Right ventricle myocardium inferior (tissue), 1 donor: ENCODE results near the gene TRAPPC11. TPM values are rescaled to one million over a fixed set of nuclear protein-coding genes. Genes with fewer than 3 reads are reported as not detected.
"Not testable (repeated sequence)": the region's sequence is repeated elsewhere in the genome, so short reads cannot be mapped to it uniquely, and the experiment has no call there.

Source experiments
- ATAC-seq: fragments of 200-7000 bp; cut with Tn5 transposase; one replicate; pipeline ENCODE4 v1.9.1; 2020; ENCODE audit warnings: mild to moderate bottlenecking, moderate library complexity
- DNase-seq: peaks from one replicate; pipeline ENCODE4 v3.0.0; 2021; ENCODE audit errors: missing footprints
- intact Hi-C: fragments of 100-400 bp; cut with DNase I; formaldehyde crosslinking; loops from one replicate; pipeline ENCODE4 v1.11.0; 2022
- total RNA-seq: library from RNA; stranded (reverse); fragmentation: NEBNext Ultra II Directional; extraction: Animal tissue kit (Norgen Biotek cat#: 25700); gene quantifications from one replicate; pipeline ENCODE4 v1.2.1, GENCODE V29; 2021
- donor health status: DM: no; HTN: yes; CAD: no; lungs with severe emphysema.

The TRAPPC11 gene
- total RNA-seq, 1 donor from 2014 or later: 17.8 TPM

- DNase-seq: no peak
- intact Hi-C loops: no loop called here
- ATAC-seq: no peak
Observed at GRCh38 chr4:183700407-183700806, 41.3 kb downstream of the TRAPPC11 start.

- intact Hi-C loops: no loop called here
- ATAC-seq: no peak
Observed at GRCh38 chr4:183702492-183702891, 43.4 kb downstream of the TRAPPC11 start.

GRCh38 chr4:183714626-183715025, 55.5 kb downstream of the TRAPPC11 start:
- ATAC-seq (no peak), DNase-seq (no peak)
- intact Hi-C loops: no loop called here

More at GRCh38 chr4:183702492-183702891, 43.4 kb downstream of the TRAPPC11 start:
- no peak for DNase-seq

- intact Hi-C loops: no loop called here
- ATAC-seq (no peak), DNase-seq (no peak)
Observed at GRCh38 chr4:183716302-183716701, 57.2 kb downstream of the TRAPPC11 start.

- intact Hi-C loops: no loop called here
- ATAC-seq: no peak
- DNase-seq: no peak
Observed at GRCh38 chr4:183718876-183719275, 59.8 kb downstream of the TRAPPC11 start.

- intact Hi-C loops: loop anchor here (5.0 to 10.0 kb wide), 3 partner anchors 111 to 443 kb away; partner anchors contain the start of gene ING2
- ATAC-seq (peak; percentile 83), DNase-seq (peak; percentile 83)
Observed at GRCh38 chr4:183721207-183722081, 62.4 kb downstream of the TRAPPC11 start.

- ATAC-seq (peak; percentile 71), DNase-seq (peak; percentile 76)
- intact Hi-C loops: loop anchor here (5.0 to 10.0 kb wide), 3 partner anchors 109 to 442 kb away; partner anchors contain the start of gene ING2
Observed at GRCh38 chr4:183722731-183723560, 63.9 kb downstream of the TRAPPC11 start.

- no peak for ATAC-seq
- intact Hi-C loops: loop anchor here (5.0 to 10.0 kb wide), 3 partner anchors 109 to 441 kb away; partner anchors contain the start of gene ING2
- DNase-seq: no peak
Observed at GRCh38 chr4:183723561-183724228, 64.6 kb downstream of the TRAPPC11 start.

GRCh38 chr4:183725585-183725984, 66.5 kb downstream of the TRAPPC11 start:
- not testable (repeated sequence) for DNase-seq, ATAC-seq
- intact Hi-C loops: loop anchor here (10.0 kb wide), 1 partner anchor 439 kb away; no protein-coding TSS in a partner anchor

GRCh38 chr4:183727482-183727881, 68.4 kb downstream of the TRAPPC11 start:
- ATAC-seq (no peak), DNase-seq (no peak)
- intact Hi-C loops: loop anchor here (10.0 kb wide), 1 partner anchor 437 kb away; no protein-coding TSS in a partner anchor

GRCh38 chr4:183728223-183729068, 69.4 kb downstream of the TRAPPC11 start:
- ATAC-seq (no peak), DNase-seq (no peak)
- intact Hi-C loops: loop anchor here (10.0 kb wide), 1 partner anchor 436 kb away; no protein-coding TSS in a partner anchor

GRCh38 chr4:183729069-183729406, 69.9 kb downstream of the TRAPPC11 start:
- ATAC-seq (no peak), DNase-seq (no peak)
- intact Hi-C loops: loop anchor here (10.0 kb wide), 1 partner anchor 436 kb away; no protein-coding TSS in a partner anchor

GRCh38 chr4:183729430-183730328, 70.6 kb downstream of the TRAPPC11 start:
- intact Hi-C loops: loop anchor here (10.0 kb wide), 1 partner anchor 435 kb away; no protein-coding TSS in a partner anchor
- DNase-seq (no peak), ATAC-seq (no peak)

GRCh38 chr4:183732296-183732695, 73.2 kb downstream of the TRAPPC11 start:
- DNase-seq: no peak
- no peak for ATAC-seq
- intact Hi-C loops: no loop called here

GRCh38 chr4:183733181-183733580, 74.1 kb downstream of the TRAPPC11 start:
- ATAC-seq (no peak), DNase-seq (no peak)
- intact Hi-C loops: no loop called here

- no peak for DNase-seq
- ATAC-seq: no peak
- intact Hi-C loops: no loop called here
Observed at GRCh38 chr4:183738081-183738673, 79.1 kb downstream of the TRAPPC11 start.
